Gastrocnemius medialis (tissue), 4 donors: ENCODE results near the gene SAMD11. TPM values are rescaled to one million over a fixed set of nuclear protein-coding genes. Genes with fewer than 3 reads are reported as not detected.
"Not testable (repeated sequence)": the region's sequence is repeated elsewhere in the genome, so short reads cannot be mapped to it uniquely, and the experiment has no call there.

Experiments
- ATAC-seq, 2 donors: fragments of 150-250 bp; one replicate each; pipeline ENCODE4 v1.9.1; 2016
- DNase-seq, 2 donors: peaks; one replicate each; pipeline ENCODE4 v3.0.0-alpha.2; 2019
- H3K27ac ChIP-seq, 4 donors: fragments of 200-600 bp; sonication (generic); 1 replicate in 1 of 4; 2 replicates in 3 of 4; pipeline ENCODE4 v1.5.1; 2016 to 2018; ENCODE audit warnings: mild to moderate bottlenecking in 2 of 4, moderate library complexity in 1 of 4
- H3K27me3 ChIP-seq, 3 donors: fragments of 200-600 bp; sonication (generic) in 2 of 3; 1 replicate in 1 of 3; 2 replicates in 2 of 3; pipeline versions ENCODE4 v1.5.1 to v1.6.0; 2016 to 2019; ENCODE audit warnings: mild to moderate bottlenecking in 1 of 3, moderate library complexity in 1 of 3
- H3K36me3 ChIP-seq, 2 donors: fragments of 200-600 bp; sonication (generic) in 1 of 2; one replicate each; pipeline ENCODE4 v1.5.1; 2017 to 2018
- H3K4me1 ChIP-seq, 2 donors: fragments of 200-600 bp; sonication (generic) in 1 of 2; one replicate each; pipeline ENCODE4 v1.5.1; 2016 to 2017; ENCODE audit warnings: mild to moderate bottlenecking in 2 of 2
- H3K4me3 ChIP-seq, 4 donors: fragments of 200-600 bp; sonication (generic) in 3 of 4; 1 replicate in 1 of 4; 2 replicates in 3 of 4; pipeline ENCODE4 v1.5.1; 2016 to 2019; ENCODE audit warnings: mild to moderate bottlenecking in 2 of 4
- H3K9me3 ChIP-seq, 3 donors: fragments of 200-600 bp; sonication (generic) in 2 of 3; 1 replicate in 1 of 3; 2 replicates in 2 of 3; pipeline ENCODE4 v1.5.1; 2016 to 2019
- CTCF ChIP-seq, 5 experiments: fragments of 450-650 bp in 3 of 5; fragments of 200-600 bp in 2 of 5; sonication (generic) in 2 of 5; IDR thresholded peaks in 4 of 5; conservative IDR thresholded peaks in 1 of 5; 1 replicate in 4 of 5; 2 replicates in 1 of 5; pipeline ENCODE4 v1.5.1; 2016 to 2019; ENCODE audit warnings: antibody characterized with exemption in 5 of 5, mild to moderate bottlenecking in 3 of 5, moderate library complexity in 3 of 5
- POLR2A ChIP-seq, 2 donors: fragments of 450-650 bp; IDR thresholded peaks; one replicate each; pipeline ENCODE4 v1.6.1; 2017; ENCODE audit warnings: antibody characterized with exemption in 2 of 2, mild to moderate bottlenecking in 2 of 2, moderate library complexity in 2 of 2
- in situ Hi-C, 4 donors: fragments of 200-750 bp; cut with MboI; loops; one replicate each; pipeline versions ENCODE4 v1.15.0 to v1.8.0; 2017; ENCODE audit warnings: low sequenced_read_pairs in 4 of 4
- intact Hi-C: fragments of 100-400 bp; cut with DNase I; formaldehyde crosslinking; loops from one replicate; pipeline ENCODE4 v1.15.1; 2023; ENCODE audit warnings: low total_unique reads
- total RNA-seq, 4 donors: library from RNA; depleted of rRNA; stranded (reverse); fragments of >200 nt; gene quantifications; one replicate each; pipeline versions ENCODE4 v1.1.0 to v1.2.3, GENCODE V29; 2016

The SAMD11 gene
- total RNA-seq, 4 donors from 2014 or later = 0.17 to 0.38 TPM; not detected in 2

- Histone ChIP-seq H3K27ac (no peak overlapping the region), H3K9me3 (no peaks in the 10 kb centered on the region), H3K4me1 (no peaks in the 10 kb centered on the region), H3K36me3 (no peaks in the 10 kb centered on the region), H3K27me3 (peaks cover 0 to 16% (median 6%) of the 10 kb centered on the region in 3 donors), H3K4me3 (no peak overlapping the region)
- TF ChIP-seq CTCF (IDR thresholded peaks at IDR 0.05 in 4 of 5, conservative IDR thresholded peaks at IDR 0.05 in 1 of 5) (no peak), POLR2A (IDR thresholded peaks at IDR 0.05) (no peak)
- ATAC-seq (no peak), DNase-seq (no peak)
- intact Hi-C loops = no loop called here
- in situ Hi-C loops = no loop called here
Observed at GRCh38 chr1:886311-886710, 37.4 kb upstream of the SAMD11 start.

- no peak overlapping the region for H3K27ac ChIP-seq
- no peaks in the 10 kb centered on the region for H3K36me3 ChIP-seq
- peaks cover 0 to 16% (median 6%) of the 10 kb centered on the region in 3 donors for H3K27me3 ChIP-seq
- DNase-seq (no peak), ATAC-seq (no peak)
- in situ Hi-C loops (no loop called here), intact Hi-C loops (no loop called here)
- H3K4me1 ChIP-seq = no peaks in the 10 kb centered on the region
- H3K4me3 ChIP-seq = no peak overlapping the region
- H3K9me3 ChIP-seq = no peaks in the 10 kb centered on the region
- no peak for TF ChIP-seq POLR2A (IDR thresholded peaks at IDR 0.05)
- TF ChIP-seq CTCF (IDR thresholded peaks at IDR 0.05 in 4 of 5, conservative IDR thresholded peaks at IDR 0.05 in 1 of 5) = no peak
Observed at GRCh38 chr1:886760-887159, 37.0 kb upstream of the SAMD11 start.

GRCh38 chr1:888297-888696 is 35.4 kb upstream of the SAMD11 start:
- Histone ChIP-seq H3K27ac (no peak overlapping the region), H3K36me3 (no peaks in the 10 kb centered on the region), H3K9me3 (no peaks in the 10 kb centered on the region), H3K4me3 (no peak overlapping the region), H3K4me1 (no peaks in the 10 kb centered on the region), H3K27me3 (peaks cover 0 to 16% (median 6%) of the 10 kb centered on the region in 3 donors)
- DNase-seq (no peak), ATAC-seq (no peak)
- TF ChIP-seq CTCF (IDR thresholded peaks at IDR 0.05 in 4 of 5, conservative IDR thresholded peaks at IDR 0.05 in 1 of 5) (no peak), POLR2A (IDR thresholded peaks at IDR 0.05) (no peak)
- in situ Hi-C loops = no loop called here
- intact Hi-C loops = no loop called here

GRCh38 chr1:889774-890173 is 33.9 kb upstream of the SAMD11 start:
- intact Hi-C loops, H3K4me1 ChIP-seq, ATAC-seq, in situ Hi-C loops, H3K36me3 ChIP-seq, H3K9me3 ChIP-seq, H3K4me3 ChIP-seq, H3K27ac ChIP-seq, DNase-seq: not testable (repeated sequence)
- H3K27me3 ChIP-seq = peaks cover 0 to 19% (median 5%) of the 10 kb centered on the region in 3 donors

GRCh38 chr1:890234-890633 is 33.5 kb upstream of the SAMD11 start:
- peaks cover 0 to 22% (median 8%) of the 10 kb centered on the region in 3 donors for H3K27me3 ChIP-seq
- DNase-seq, H3K4me1 ChIP-seq: not testable (repeated sequence)

GRCh38 chr1:890661-891060 is 33.1 kb upstream of the SAMD11 start:
- TF ChIP-seq CTCF (IDR thresholded peaks at IDR 0.05 in 4 of 5, conservative IDR thresholded peaks at IDR 0.05 in 1 of 5) = no peak
- in situ Hi-C loops (no loop called here), intact Hi-C loops (no loop called here)
- Histone ChIP-seq H3K4me3 (no peak overlapping the region), H3K36me3 (no peaks in the 10 kb centered on the region), H3K27ac (no peak overlapping the region), H3K9me3 (no peaks in the 10 kb centered on the region), H3K27me3 (peaks cover 0 to 24% (median 8%) of the 10 kb centered on the region in 3 donors), H3K4me1 (no peaks in the 10 kb centered on the region)
- DNase-seq = no peak
- no peak for ATAC-seq

More at GRCh38 chr1:890234-890633, 33.5 kb upstream of the SAMD11 start:
- ATAC-seq, H3K36me3 ChIP-seq, H3K4me3 ChIP-seq, H3K27ac ChIP-seq, intact Hi-C loops, in situ Hi-C loops, H3K9me3 ChIP-seq: not testable (repeated sequence)
